ENCODE results near the gene BICD2. TPM values are rescaled to one million over a fixed set of nuclear protein-coding genes. Genes with fewer than 3 reads are reported as not detected.

Gene BICD2
- total and polyA plus RNA-seq, 2 of the 13 experiments (the other 11 are each of a cell fraction or from before 2014, with no cell fraction given) = 5.1 to 17.4 TPM

- no peak for TF ChIP-seq LCORL (IDR thresholded peaks at IDR 0.05)
- no peak for TF ChIP-seq LCORL (CRISPR knock-in tag; IDR thresholded peaks at IDR 0.05)
- TF ChIP-seq ETS1 (CRISPR knock-in tag; IDR thresholded peaks at IDR 0.05) = no peak
- TF ChIP-seq NFKBIZ (CRISPR knock-in tag; IDR thresholded peaks at IDR 0.05) = no peak
- TF ChIP-seq ZNF781 (CRISPR knock-in tag; IDR thresholded peaks at IDR 0.05; ENCODE audit: borderline replicate concordance, not compliant biosample characterization) = no peak
- TF ChIP-seq SP4 (CRISPR knock-in tag; IDR thresholded peaks at IDR 0.05) = no peak
- WGBS (ENCODE audit: low lambda C conversion rate) = 95% methylated on average over 6 of the region's 8 CpGs
- no peak for ATAC-seq
- ChIA-PET POLR2A (no interaction called here), CTCF (ENCODE audit: low intra/inter-chr PET ratio, low total read pairs) (no interaction called here)
- intact Hi-C loops (cut with micrococcal nuclease; ENCODE audit: unreplicated experiment) = no loop called here
- no peak for FAIRE-seq
- H3K27ac ChIP-seq (ENCODE audit: extremely low read length, insufficient read depth, low read length) = no peak overlapping the region
- H3K4me2 ChIP-seq (ENCODE audit: low read depth, low read length) = no peak overlapping the region
- peaks cover 12% of the 10 kb centered on the region; the same call in 1 of the 2 replicates for H4K20me1 ChIP-seq (ENCODE audit: insufficient read depth, low read length)
- H3K9ac ChIP-seq (ENCODE audit: insufficient read depth, low read depth, low read length) = no peak overlapping the region
- no peak overlapping the region for H3K4me3 ChIP-seq (replicated peaks in 1 of 3; ENCODE audit: insufficient read depth in 1 of 3, low read depth in 2 of 3, low read length in 3 of 3)
- in situ Hi-C loops (cut with HindIII; ENCODE audit: extremely low pct_ligation_motif_present, low pct_unique_long_range_greater_than_20kb) = no loop called here
- peaks cover 13% of the 10 kb centered on the region; the same call in 1 of the 2 replicates for H3K4me1 ChIP-seq (ENCODE audit: insufficient read depth, low read length)
- peaks cover 21% of the 10 kb centered on the region for H3K79me2 ChIP-seq (ENCODE audit: insufficient read depth, low read length)
- DNase-seq (ENCODE audit: low spot score) = no peak
- no peak overlapping the region for H2AFZ ChIP-seq (ENCODE audit: low read length)
- BruUV-seq (replicated peaks) = no TSS peak
- H3K9me3 ChIP-seq (ENCODE audit: low read length) = no peaks in the 10 kb centered on the region
- H3K36me3 ChIP-seq (replicated peaks in 1 of 2; ENCODE audit: control insufficient read depth in 1 of 2, insufficient read depth in 2 of 2, low read length in 2 of 2) = peaks cover 11 to 31% of the 10 kb centered on the region in 2 experiments; a peak in 4 of 5 replicates
- H3K27me3 ChIP-seq (ENCODE audit: control insufficient read depth in 1 of 2, insufficient read depth in 2 of 2, low read length in 2 of 2) = no peaks in the 10 kb centered on the region
These were observed 33.7 kb downstream of the BICD2 start for GRCh38 chr9:92730897-92731296.

GRCh38 chr9:92729735-92730155, 34.9 kb downstream of the BICD2 start:
- FAIRE-seq (no peak), DNase-seq (ENCODE audit: low spot score) (no peak), ATAC-seq (no peak)
- Histone ChIP-seq H3K4me3 (replicated peaks in 1 of 3; ENCODE audit: insufficient read depth in 1 of 3, low read depth in 2 of 3, low read length in 3 of 3) (no peak overlapping the region), H4K20me1 (ENCODE audit: insufficient read depth, low read length) (peaks cover 10% of the 10 kb centered on the region; the same call in 1 of the 2 replicates), H3K9ac (ENCODE audit: insufficient read depth, low read depth, low read length) (no peak overlapping the region), H3K4me2 (ENCODE audit: low read depth, low read length) (no peak overlapping the region), H3K4me1 (ENCODE audit: insufficient read depth, low read length) (peaks cover 13% of the 10 kb centered on the region; the same call in 1 of the 2 replicates), H3K27me3 (ENCODE audit: control insufficient read depth in 1 of 2, insufficient read depth in 2 of 2, low read length in 2 of 2) (no peaks in the 10 kb centered on the region), H3K36me3 (replicated peaks in 1 of 2; ENCODE audit: control insufficient read depth in 1 of 2, insufficient read depth in 2 of 2, low read length in 2 of 2) (peaks cover 12 to 33% of the 10 kb centered on the region in 2 experiments; a peak in 4 of 5 replicates), H3K9me3 (ENCODE audit: low read length) (no peaks in the 10 kb centered on the region), H2AFZ (ENCODE audit: low read length) (no peak overlapping the region), H3K79me2 (ENCODE audit: insufficient read depth, low read length) (peaks cover 17% of the 10 kb centered on the region), H3K27ac (ENCODE audit: extremely low read length, insufficient read depth, low read length) (no peak overlapping the region)
- BruUV-seq (replicated peaks) = no TSS peak
- CTCF ChIA-PET (ENCODE audit: low intra/inter-chr PET ratio, low total read pairs) = interaction anchor here (1.6 kb wide), 1 partner anchor 61 kb away, joined by 15 read pairs; no protein-coding TSS in a partner anchor
- intact Hi-C loops (cut with micrococcal nuclease; ENCODE audit: unreplicated experiment) = loop anchor here (1.0 kb wide), 1 partner anchor 61 kb away; no protein-coding TSS in a partner anchor
- POLR2A ChIA-PET = no interaction called here
- WGBS (ENCODE audit: low lambda C conversion rate) = 67% methylated on average over 3 of the region's 9 CpGs
- in situ Hi-C loops (cut with HindIII; ENCODE audit: extremely low pct_ligation_motif_present, low pct_unique_long_range_greater_than_20kb) = no loop called here
- TF ChIP-seq SRSF4 (IDR thresholded peaks at IDR 0.05; ENCODE audit: low read depth, low read length, poor library complexity, severe bottlenecking) (no peak), GPN1 (CRISPR knock-in tag; IDR thresholded peaks at IDR 0.05; ENCODE audit: borderline replicate concordance) (no peak), MAZ (IDR thresholded peaks at IDR 0.05; ENCODE audit: borderline replicate concordance, low read depth, low read length) (no peak), MAZ (CRISPR knock-in tag; IDR thresholded peaks at IDR 0.05; ENCODE audit: low read depth) (no peak), ZNF24 (IDR thresholded peaks at IDR 0.05) (no peak), ZBTB26 (CRISPR knock-in tag; IDR thresholded peaks at IDR 0.05; ENCODE audit: borderline replicate concordance) (no peak), ZNF510 (CRISPR knock-in tag; IDR thresholded peaks at IDR 0.05; ENCODE audit: low read depth) (no peak), ARHGAP35 (CRISPR knock-in tag; IDR thresholded peaks at IDR 0.05; ENCODE audit: borderline replicate concordance) (no peak), JARID2 (CRISPR knock-in tag; IDR thresholded peaks at IDR 0.05; ENCODE audit: insufficient replicate concordance) (no peak), RBM22 (optimal IDR thresholded peaks at IDR 0.05; ENCODE audit: low read length) (no peak), ZNF441 (CRISPR knock-in tag; IDR thresholded peaks at IDR 0.05; ENCODE audit: borderline replicate concordance) (no peak), CREM (IDR thresholded peaks at IDR 0.05) (no peak), CREM (CRISPR knock-in tag; IDR thresholded peaks at IDR 0.05) (no peak)

Data from HepG2 (cell line).